LNCaP clone FGC (cell line): ENCODE measurements around the gene SHKBP1.

Experiments used
- DNase-seq: peaks from one replicate; pipeline ENCODE4 v3.0.0-alpha.2; 2011; ENCODE audit warnings: low read depth
- H3K4me3 ChIP-seq: 2 replicates; pipeline ENCODE4 v1.5.1; 2011; ENCODE audit warnings: mild to moderate bottlenecking, low read depth, low read length, control low read depth
- CTCF ChIP-seq: IDR thresholded peaks from 2 replicates; pipeline ENCODE4 v1.5.1; 2012; ENCODE audit warnings: mild to moderate bottlenecking; ENCODE audit not compliant: control insufficient read depth, insufficient read depth; ENCODE audit errors: extremely low read depth

Gene SHKBP1

GRCh38 chr19:40612831-40613689 lies 36.4 kb downstream of the SHKBP1 start:
- no peak for DNase-seq
- no peak overlapping the region for H3K4me3 ChIP-seq
- TF ChIP-seq CTCF, result no peak

GRCh38 chr19:40613690-40614621 lies 37.3 kb downstream of the SHKBP1 start:
- DNase-seq, result no peak
- no peak for TF ChIP-seq CTCF
- no peak overlapping the region for H3K4me3 ChIP-seq

GRCh38 chr19:40614622-40615411 lies 38.1 kb downstream of the SHKBP1 start:
- DNase-seq, result no peak
- H3K4me3 ChIP-seq, result no peak overlapping the region
- TF ChIP-seq CTCF, result no peak

GRCh38 chr19:40616178-40616577 lies 39.5 kb downstream of the SHKBP1 start:
- no peak for DNase-seq
- no peak for TF ChIP-seq CTCF
- H3K4me3 ChIP-seq, result no peak overlapping the region

GRCh38 chr19:40616941-40617340 lies 40.3 kb downstream of the SHKBP1 start:
- H3K4me3 ChIP-seq, result no peak overlapping the region
- no peak for TF ChIP-seq CTCF
- DNase-seq, result no peak

- H3K4me3 ChIP-seq, result no peak overlapping the region
- TF ChIP-seq CTCF, result no peak
- DNase-seq, result no peak
Observed at GRCh38 chr19:40617961-40618360, 41.3 kb downstream of the SHKBP1 start.
